GM12875 (cell line): ENCODE data around the gene MUC20.

Experiments used
- H3K4me3 ChIP-seq: one replicate; pipeline ENCODE4 v1.5.1; 2011; ENCODE audit warnings: low read depth, low read length, control low read depth
- CTCF ChIP-seq: IDR thresholded peaks from 2 replicates; pipeline ENCODE4 v1.5.1; 2011; ENCODE audit warnings: low read depth, mild to moderate bottlenecking, control low read depth, inconsistent platforms, low read length, moderate library complexity, borderline replicate concordance; ENCODE audit not compliant: insufficient read depth

MUC20 gene

GRCh38 chr3:195750797-195751520 lies 30.2 kb downstream of the MUC20 start:
- no peak overlapping the region for H3K4me3 ChIP-seq

GRCh38 chr3:195751560-195751959 lies 30.8 kb downstream of the MUC20 start:
- TF ChIP-seq CTCF: no peak
- no peak overlapping the region for H3K4me3 ChIP-seq

More at GRCh38 chr3:195750797-195751520, 30.2 kb downstream of the MUC20 start:
- TF ChIP-seq CTCF: no peak

- no peak overlapping the region for H3K4me3 ChIP-seq
- no peak for TF ChIP-seq CTCF
Measured at GRCh38 chr3:195752066-195752465, 31.3 kb downstream of the MUC20 start.

GRCh38 chr3:195752546-195753331 lies 32.0 kb downstream of the MUC20 start:
- no peak for TF ChIP-seq CTCF
- no peak overlapping the region for H3K4me3 ChIP-seq

GRCh38 chr3:195753581-195753980 lies 32.8 kb downstream of the MUC20 start:
- TF ChIP-seq CTCF: no peak

GRCh38 chr3:195754141-195754540 lies 33.4 kb downstream of the MUC20 start:
- H3K4me3 ChIP-seq: no peak overlapping the region
- TF ChIP-seq CTCF: no peak

More at GRCh38 chr3:195753581-195753980, 32.8 kb downstream of the MUC20 start:
- no peak overlapping the region for H3K4me3 ChIP-seq

- no peak for TF ChIP-seq CTCF
- H3K4me3 ChIP-seq: no peak overlapping the region
Measured at GRCh38 chr3:195754906-195755305, 34.1 kb downstream of the MUC20 start.
